ENCODE results near the gene SYT5. TPM values are rescaled to one million over a fixed set of nuclear protein-coding genes. Genes with fewer than 3 reads are reported as not detected.
"Not testable (repeated sequence)": the region's sequence is repeated elsewhere in the genome, so short reads cannot be mapped to it uniquely, and the experiment has no call there.

Gene SYT5
- not detected in 2 replicates for total RNA-seq (2014; rRNA removed; shearing (Covaris generic))

GRCh38 chr19:55179606-55180484, at the start of gene SYT5:
SYT5 (minus strand) TSS chr19:55180289; CDS start chr19:55179041, 1,248 bp downstream.
- DNase-seq (ENCODE audit: low read depth), result peak; percentile 33

GRCh38 chr19:55229789-55230182, 49.7 kb upstream of the SYT5 start:
- no peak for DNase-seq (ENCODE audit: low read depth)

DNA sequence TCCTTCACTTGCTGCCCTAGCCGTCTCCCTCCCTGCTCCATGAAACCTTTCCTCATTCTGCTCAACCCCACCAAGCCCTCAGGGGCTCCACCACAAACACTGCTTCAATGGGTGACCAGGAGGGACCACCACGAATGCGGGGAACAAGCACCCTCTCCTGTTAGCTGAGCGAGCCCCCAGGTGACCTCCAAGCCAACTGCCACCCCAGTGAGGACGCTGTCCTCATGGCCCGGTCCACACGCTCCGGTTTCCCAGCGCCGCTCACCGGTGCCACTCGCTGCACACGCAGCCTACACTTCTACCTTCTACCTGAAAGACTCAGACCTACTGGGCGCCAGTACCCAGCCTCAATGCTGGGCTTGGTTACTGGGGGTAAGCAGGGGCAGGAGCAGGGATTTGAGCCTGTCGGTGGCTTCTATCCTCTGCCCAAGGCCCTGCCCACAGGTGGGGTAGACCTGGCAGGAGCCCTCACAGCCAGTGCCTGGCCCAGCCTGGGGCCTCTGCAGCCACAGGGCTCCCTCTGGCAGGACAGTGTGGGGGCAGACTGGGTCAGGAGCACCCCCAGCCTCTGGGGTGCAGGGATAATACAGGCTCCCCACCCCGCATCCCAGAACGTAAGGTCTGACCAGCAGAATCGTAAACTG, 49.2 kb upstream of the SYT5 start:
- DNase-seq (ENCODE audit: low read depth), result no peak

DNA sequence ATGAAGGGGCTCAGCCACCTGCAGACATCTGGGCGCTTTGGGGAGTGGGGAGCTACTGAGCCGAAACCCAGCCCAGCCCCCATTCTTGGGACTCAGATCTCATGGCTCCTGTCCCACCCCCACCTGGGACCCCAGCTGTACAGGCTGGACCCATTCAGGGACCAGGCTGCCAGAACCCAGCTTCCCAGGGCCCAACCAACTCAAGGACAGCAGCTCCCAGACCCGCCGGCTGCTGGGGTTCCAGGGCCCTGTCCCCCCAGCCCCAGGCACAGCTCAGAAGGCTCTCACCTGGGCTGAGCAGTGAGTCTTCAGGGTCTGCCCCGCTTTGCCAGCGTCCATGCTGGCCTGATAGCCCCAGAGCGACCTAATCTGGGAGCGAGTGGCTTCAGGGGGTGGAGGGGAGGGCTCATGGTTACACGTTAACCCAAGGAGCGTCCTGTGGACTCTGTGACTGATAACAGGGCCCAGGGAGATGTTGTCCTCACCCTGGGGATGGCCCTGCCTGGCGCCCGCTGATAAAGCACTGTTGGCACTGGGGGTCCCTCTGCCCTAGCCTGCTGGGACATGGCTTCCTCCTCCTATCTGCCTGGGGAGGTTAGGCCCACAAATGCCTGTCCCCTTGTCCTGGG, 48.4 kb upstream of the SYT5 start, which contains the start of gene TMEM86B:
Gene TMEM86B, minus strand, starts transcription at position 361 of the 629 bp plus-strand sequence. Its CDS starts 22 bp downstream, at position 339.
- DNase-seq (ENCODE audit: low read depth), result no peak

DNA sequence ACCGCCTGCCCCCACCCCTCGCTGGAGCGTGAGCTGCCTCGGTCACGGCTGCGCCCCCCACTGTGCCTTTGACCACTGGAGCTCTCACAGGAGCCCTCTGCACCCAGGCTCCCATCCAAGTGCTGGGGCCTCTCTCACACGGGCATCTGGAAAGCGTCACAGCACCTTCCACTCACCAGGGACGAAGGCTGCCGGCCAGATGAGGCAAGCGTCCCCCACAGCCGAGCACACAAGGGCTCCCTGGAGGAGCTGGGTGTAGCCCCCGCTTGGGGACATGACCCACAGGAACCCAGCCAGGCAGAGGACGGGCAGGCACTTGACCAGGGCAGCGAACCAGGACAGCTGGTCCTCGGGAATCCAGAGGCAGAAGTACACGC, 47.9 kb upstream of the SYT5 start:
- no peak for DNase-seq (ENCODE audit: low read depth)

GRCh38 chr19:55227241-55228014, 47.3 kb upstream of the SYT5 start:
- no peak for DNase-seq (ENCODE audit: low read depth)

DNA sequence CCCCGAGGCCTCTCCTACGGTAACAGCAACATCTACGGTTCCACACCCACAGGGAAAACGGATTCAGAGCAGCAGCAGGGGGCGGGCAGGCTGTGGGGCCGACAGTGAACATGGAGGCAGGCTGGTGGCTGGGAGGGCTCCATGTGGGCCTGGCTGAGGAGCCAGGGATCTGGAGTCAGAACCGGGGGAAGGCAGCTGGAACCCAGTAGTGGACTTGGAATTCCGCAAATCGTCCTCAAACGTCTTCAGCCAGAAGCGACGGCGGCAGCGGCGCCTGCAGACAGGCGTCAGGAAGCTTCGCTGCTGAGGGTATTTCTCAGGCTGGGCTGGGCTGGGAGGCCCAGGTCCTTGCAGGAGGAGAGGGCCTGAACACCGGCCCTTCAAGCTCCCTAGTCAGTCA, 46.7 kb upstream of the SYT5 start:
- DNase-seq (ENCODE audit: low read depth), result no peak

DNA sequence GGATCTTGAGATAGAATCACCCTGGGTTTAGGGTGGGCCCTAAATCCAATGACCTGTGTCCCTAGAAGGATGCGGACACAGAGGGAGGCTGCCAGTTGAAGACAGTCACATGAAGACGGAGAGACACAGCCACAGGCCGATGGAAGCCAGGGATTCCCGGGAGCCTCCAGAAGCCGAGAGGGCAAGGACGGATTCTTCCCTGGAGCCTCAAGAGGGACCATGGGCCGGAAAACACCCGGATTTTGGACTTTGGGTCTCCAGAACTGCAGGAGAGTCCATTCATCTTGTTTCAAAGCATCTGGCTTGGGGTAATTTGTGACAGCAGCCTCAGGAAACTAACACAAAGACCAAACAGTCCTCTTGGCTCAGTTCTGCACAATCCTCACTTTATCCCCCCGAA, 46.2 kb upstream of the SYT5 start:
- no peak for DNase-seq (ENCODE audit: low read depth)

GRCh38 chr19:55225415-55225958, 45.4 kb upstream of the SYT5 start:
- no peak for DNase-seq (ENCODE audit: low read depth)

GRCh38 chr19:55224679-55225414, 44.8 kb upstream of the SYT5 start:
- DNase-seq (ENCODE audit: low read depth), result not testable (repeated sequence)

- no peak for DNase-seq (ENCODE audit: low read depth)
Measured at GRCh38 chr19:55224038-55224665, 44.1 kb upstream of the SYT5 start.

DNA sequence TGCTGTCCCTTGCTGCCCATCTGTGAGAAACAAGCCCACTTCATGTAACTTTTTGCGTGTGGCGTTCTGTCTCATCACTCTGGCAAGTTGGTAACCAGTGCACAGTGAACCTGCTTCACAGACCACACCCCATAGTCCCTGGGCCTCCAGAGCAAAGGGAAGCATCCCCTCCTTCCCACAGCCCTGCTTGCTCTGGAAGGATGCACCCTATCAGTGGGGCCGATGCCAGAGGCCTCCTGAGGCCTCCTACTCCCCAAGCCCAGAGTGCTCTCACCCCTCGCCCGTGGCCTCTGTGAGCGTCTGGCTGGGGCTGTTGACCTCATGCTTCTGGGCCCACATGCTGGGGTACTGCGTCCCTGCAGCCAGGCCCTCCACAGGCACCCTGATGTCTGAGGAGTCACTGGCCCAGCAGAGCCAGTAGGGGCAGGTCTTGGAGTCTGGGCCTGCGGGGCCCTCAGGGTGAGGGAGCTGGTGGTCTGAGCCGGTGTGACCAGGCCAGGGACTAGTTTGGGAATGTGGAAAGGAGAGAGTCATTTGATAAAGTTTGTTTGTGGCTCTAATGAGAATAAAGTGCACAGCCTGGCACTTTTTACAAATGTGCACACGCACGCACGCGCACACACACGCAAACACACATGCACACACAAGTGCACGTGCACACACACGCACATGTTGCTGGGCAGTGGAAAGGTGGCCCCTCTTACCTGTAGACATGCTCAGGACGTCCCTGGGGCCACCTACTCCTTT, 43.4 kb upstream of the SYT5 start:
- no peak for DNase-seq (ENCODE audit: low read depth)

DNA sequence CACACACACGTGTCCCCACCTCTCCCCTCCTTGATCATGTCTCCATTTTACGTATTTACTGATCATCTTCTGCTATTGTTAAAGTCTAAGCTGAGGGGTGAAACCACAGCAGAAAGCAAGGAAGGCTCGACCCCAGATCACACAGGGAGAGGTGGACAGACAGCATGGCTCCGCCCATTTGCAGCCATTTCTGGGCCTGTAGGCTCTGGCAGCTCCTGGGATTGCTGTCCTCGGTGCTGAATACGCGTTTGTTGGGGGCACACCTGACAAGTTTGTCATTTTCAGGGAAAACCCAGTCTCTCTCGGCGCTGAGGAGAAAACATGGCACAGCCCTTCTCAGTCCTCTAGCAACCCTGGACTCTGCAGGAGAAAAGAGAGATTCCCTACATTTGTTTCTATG, 40.4 kb upstream of the SYT5 start:
- no peak for DNase-seq (ENCODE audit: low read depth)

DNA sequence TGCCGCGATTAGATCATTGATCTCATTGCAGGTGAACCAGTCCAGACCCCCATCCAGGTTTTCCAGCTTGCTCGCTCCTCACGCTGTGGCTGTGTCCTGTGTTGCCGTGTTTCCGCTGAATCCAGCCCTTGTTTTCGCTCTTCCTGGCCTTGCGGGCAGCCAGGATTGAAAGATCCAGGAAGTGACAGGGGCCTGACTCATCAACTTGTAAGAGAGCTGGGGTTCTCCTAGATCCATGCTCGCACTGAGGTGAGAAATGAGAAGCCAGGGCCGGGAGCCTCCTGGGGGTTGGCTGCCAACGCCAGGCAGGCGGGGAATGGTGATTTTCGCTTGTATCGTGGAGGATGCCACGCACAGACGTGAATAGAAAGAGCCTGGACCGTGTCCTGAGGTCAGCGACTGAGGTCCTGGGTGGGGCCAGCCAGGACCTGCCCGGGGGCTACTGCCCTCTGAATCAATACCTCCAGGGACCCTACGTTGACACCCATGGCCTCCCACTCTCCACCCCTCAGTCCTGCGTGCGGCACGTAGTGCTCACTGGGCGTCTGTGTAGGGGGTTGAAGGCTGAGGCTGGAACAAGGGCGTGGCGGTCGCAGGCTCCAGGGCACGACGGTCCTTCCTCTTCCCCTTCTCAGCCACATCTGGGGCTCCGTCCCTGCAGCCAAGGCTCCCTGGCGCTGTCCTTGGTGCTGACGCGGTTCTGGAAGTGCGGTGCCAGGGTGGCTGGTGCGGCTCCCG, 36.5 kb upstream of the SYT5 start:
- peak; percentile 99 for DNase-seq (ENCODE audit: low read depth)

GRCh38 chr19:55213547-55213946, 33.5 kb upstream of the SYT5 start:
- no peak for DNase-seq (ENCODE audit: low read depth)

DNA sequence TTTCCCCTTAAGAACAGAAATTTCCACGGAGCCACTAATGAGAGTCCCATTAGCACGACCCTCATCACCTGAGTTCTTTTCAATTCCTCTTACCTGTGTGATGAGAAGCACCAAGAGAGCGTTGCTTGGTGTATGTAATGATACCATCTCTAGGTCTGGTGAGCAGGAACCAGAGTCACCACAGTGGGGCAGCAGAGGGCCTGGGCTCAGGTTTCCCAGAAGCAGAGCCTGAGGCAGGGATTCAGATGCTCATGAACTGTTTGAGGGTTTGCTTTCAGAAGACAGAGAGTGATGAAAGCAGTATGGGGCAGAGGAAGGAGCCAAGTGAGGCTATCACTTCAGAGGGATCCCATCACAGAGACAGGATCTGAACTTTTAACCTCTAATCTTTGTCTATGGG, 32.4 kb upstream of the SYT5 start:
- peak; percentile 17 for DNase-seq (ENCODE audit: low read depth)

GRCh38 chr19:55209693-55210472, 29.8 kb upstream of the SYT5 start:
- peak; percentile 98 for DNase-seq (ENCODE audit: low read depth)
